Measurements from ENCODE around the gene CGB8. TPM values are rescaled to one million over a fixed set of nuclear protein-coding genes. Genes with fewer than 3 reads are reported as not detected.

Gene CGB8
- total and polyA plus RNA-seq, 2 of the 4 experiments (the other 2 are of a cell fraction), result 0.48 TPM; not detected in 1

GRCh38 chr19:49067554-49067953 is 18.6 kb upstream of the CGB8 start:
- no peak overlapping the region for H3K23ac ChIP-seq (ENCODE audit: low read depth, low read length)
- no peaks in the 10 kb centered on the region for H3K36me3 ChIP-seq (ENCODE audit: control insufficient read depth, insufficient read depth, low read length)
- ATAC-seq (ENCODE audit: low read depth) (no peak), DNase-seq (no peak)
- no peaks in the 10 kb centered on the region for H4K20me1 ChIP-seq (ENCODE audit: insufficient read depth, low read length)
- no peak overlapping the region for H3K4me3 ChIP-seq (ENCODE audit: insufficient read depth, low read depth, low read length)
- peaks cover 59% of the 10 kb centered on the region for H3K27me3 ChIP-seq (ENCODE audit: control insufficient read depth, insufficient read depth, low read length)
- no peak overlapping the region for H2BK15ac ChIP-seq (ENCODE audit: low read depth, low read length)
- H2AFZ ChIP-seq (replicated peaks; ENCODE audit: low read length, poor library complexity), result no peak overlapping the region
- no peak overlapping the region for H3K27ac ChIP-seq (ENCODE audit: insufficient read depth, low read length)
- peaks cover 18% of the 10 kb centered on the region for H3K9me3 ChIP-seq (ENCODE audit: control insufficient read depth, insufficient read depth, low read length)
- intact Hi-C loops (cut with micrococcal nuclease), result no loop called here
- BruUV-seq (replicated peaks), result no TSS peak
- TF ChIP-seq RCOR1 (IDR thresholded peaks at IDR 0.05; ENCODE audit: insufficient replicate concordance, low read length), result no peak
- no peak for TF ChIP-seq CEBPB (IDR thresholded peaks at IDR 0.05; ENCODE audit: low read depth, low read length)
- no peak for TF ChIP-seq MAFK (IDR thresholded peaks at IDR 0.05; ENCODE audit: low read depth, low read length)
- no peak for TF ChIP-seq RAD21 (IDR thresholded peaks at IDR 0.05; ENCODE audit: low read length)
- no peak for TF ChIP-seq RFX5 (IDR thresholded peaks at IDR 0.05; ENCODE audit: low read depth, low read length)
- no peak for TF ChIP-seq NFE2L2 (IDR thresholded peaks at IDR 0.05; ENCODE audit: low read depth, low read length)
- TF ChIP-seq CHD1 (IDR thresholded peaks at IDR 0.05; ENCODE audit: low read depth, low read length), result no peak
- TF ChIP-seq BHLHE40 (IDR thresholded peaks at IDR 0.05; ENCODE audit: low read depth, low read length), result no peak
- TF ChIP-seq USF2 (IDR thresholded peaks at IDR 0.05; ENCODE audit: low read depth, low read length), result no peak
- no peak for TF ChIP-seq CTCF (conservative IDR thresholded peaks at IDR 0.05; ENCODE audit: low read depth, low read length)
- no peak for TF ChIP-seq POLR2A (IDR thresholded peaks at IDR 0.05; ENCODE audit: low read depth, low read length)
- no peak for TF ChIP-seq ELK1 (IDR thresholded peaks at IDR 0.05; ENCODE audit: borderline replicate concordance, low read depth, low read length)
- TF ChIP-seq FOS (IDR thresholded peaks at IDR 0.05; ENCODE audit: low read depth, low read length), result no peak
- TF ChIP-seq MAZ (IDR thresholded peaks at IDR 0.05; ENCODE audit: borderline replicate concordance, low read depth, low read length), result no peak
- TF ChIP-seq SMC3 (IDR thresholded peaks at IDR 0.05; ENCODE audit: low read depth, low read length), result no peak
- no peak for TF ChIP-seq MXI1 (IDR thresholded peaks at IDR 0.05; ENCODE audit: borderline replicate concordance, low read depth, low read length)
- no peaks in the 10 kb centered on the region for H3K9me1 ChIP-seq (ENCODE audit: insufficient read depth, low read length)
- no peak overlapping the region for H2BK20ac ChIP-seq (ENCODE audit: low read depth, low read length)
- H2BK120ac ChIP-seq (ENCODE audit: low read depth, low read length), result no peak overlapping the region
- no peak overlapping the region for H2AK5ac ChIP-seq (ENCODE audit: low read depth, low read length)
- dilution Hi-C loops (cut with HindIII; ENCODE audit: low sequenced_read_pairs, unreplicated experiment), result no loop called here
- no peak overlapping the region for H4K91ac ChIP-seq (ENCODE audit: insufficient read depth, low read depth, low read length)
- no peak overlapping the region for H2AK9ac ChIP-seq (replicated peaks; ENCODE audit: low read depth, low read length, poor library complexity)
- H3K56ac ChIP-seq (ENCODE audit: extremely low read depth, insufficient read depth, low read length), result no peak overlapping the region
- H4K8ac ChIP-seq (ENCODE audit: low read depth in 2 of 2, low read length in 2 of 2), result no peak overlapping the region
- no peak overlapping the region for H3K9ac ChIP-seq (ENCODE audit: low read depth, low read length)
- H3K79me1 ChIP-seq (ENCODE audit: low read depth in 1 of 2, low read length in 2 of 2), result no peaks in the 10 kb centered on the region
- no peak overlapping the region for H3K4ac ChIP-seq (ENCODE audit: low read depth, low read length)
- no peak overlapping the region for H2BK5ac ChIP-seq (ENCODE audit: low read depth, low read length, poor library complexity, severe bottlenecking)
- in situ Hi-C loops (cut with MboI; ENCODE audit: low sequenced_read_pairs), result no loop called here
- ChIA-PET CTCF (no interaction called here), POLR2A (ENCODE audit: unreplicated experiment) (no interaction called here)
- no peak overlapping the region for H3K14ac ChIP-seq (replicated peaks; ENCODE audit: low read depth, low read length)
- WGBS, 2 experiments (ENCODE audit: extremely low coverage in 2 of 2, insufficient read length in 1 of 2), result 50% methylated on average over 1 of the region's 3 CpGs; no CpG with 5 or more reads in 1 of the 2 experiments
- peaks cover 2% of the 10 kb centered on the region; the same call in 1 of the 2 replicates for H3K4me1 ChIP-seq (ENCODE audit: control insufficient read depth, insufficient read depth, low read length)
- H4K5ac ChIP-seq (ENCODE audit: low read depth, low read length), result no peak overlapping the region
- no peak overlapping the region for H3K18ac ChIP-seq (ENCODE audit: low read depth, low read length)
- H3K4me2 ChIP-seq (ENCODE audit: low read depth, low read length), result no peak overlapping the region

All from IMR-90 (cell line).